Hematopoietic multipotent progenitor cell treated with erythropoietin and hydrocortisone succinate and interleukin-3 and kit ligand, for 17 days (in vitro differentiated cells): ENCODE measurements around the gene ADGRL3.

ENCODE experiments used
- DNase-seq: peaks from one replicate; pipeline ENCODE4 v3.0.0-alpha.2; 2015; ENCODE audit warnings: low spot score

Gene ADGRL3

DNA sequence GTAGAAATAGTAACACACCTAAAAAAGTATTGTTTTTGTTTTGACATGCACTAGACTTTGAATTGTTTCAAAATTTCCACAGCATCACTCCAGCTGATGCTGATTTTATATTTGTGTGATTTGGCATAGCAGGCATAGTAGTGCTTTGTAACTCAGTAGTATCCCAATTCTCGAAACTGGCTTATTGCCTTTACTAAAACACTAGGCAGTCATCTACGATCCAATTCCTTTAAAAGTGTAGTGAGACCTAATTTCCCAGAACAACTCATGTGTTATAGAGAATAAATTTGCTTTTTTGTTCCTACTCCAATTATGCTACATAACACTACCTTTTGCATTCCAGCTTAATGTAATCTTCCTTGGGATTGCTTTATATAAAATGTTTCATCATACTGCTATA, 797.7 kb downstream of the ADGRL3 start:
- DNase-seq = no peak

DNA sequence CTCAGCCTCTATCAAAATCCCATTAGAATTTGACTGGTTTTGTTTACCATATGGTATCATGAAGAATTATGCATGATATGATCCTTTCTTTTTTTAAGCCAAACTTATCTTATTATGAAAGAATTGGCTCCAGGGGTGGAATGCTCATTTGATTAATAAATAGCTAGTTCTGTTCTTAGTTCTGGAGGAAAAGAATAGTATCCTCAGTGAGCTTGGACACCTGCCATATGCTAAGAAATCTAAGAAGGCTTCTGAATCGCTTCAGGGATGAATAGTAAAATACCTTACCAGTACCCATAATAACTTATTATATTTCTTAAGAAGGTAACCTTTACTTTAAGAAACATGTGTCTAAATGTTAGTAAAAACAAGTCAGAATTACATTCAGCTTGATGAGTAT, 803.6 kb downstream of the ADGRL3 start:
- DNase-seq = no peak

DNA sequence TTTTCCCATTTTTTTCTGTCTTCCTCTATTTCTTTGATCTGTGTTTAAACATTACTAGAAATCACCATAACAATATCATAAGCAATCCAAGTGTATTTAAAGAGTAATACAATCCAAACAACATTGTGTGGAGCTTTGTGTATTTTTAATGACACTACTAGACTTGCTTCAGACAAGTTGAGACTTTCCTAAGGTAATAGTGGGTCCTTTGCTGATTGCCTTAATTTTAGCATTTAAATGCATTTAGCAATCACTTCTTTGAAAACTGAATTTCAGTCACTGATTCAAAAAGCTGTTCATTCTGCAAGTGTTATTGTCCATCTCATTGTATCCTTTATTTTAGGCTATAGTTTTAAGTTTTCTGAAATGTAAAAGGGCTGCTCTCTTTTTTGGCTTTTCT, 804.8 kb downstream of the ADGRL3 start:
- no peak for DNase-seq

DNA sequence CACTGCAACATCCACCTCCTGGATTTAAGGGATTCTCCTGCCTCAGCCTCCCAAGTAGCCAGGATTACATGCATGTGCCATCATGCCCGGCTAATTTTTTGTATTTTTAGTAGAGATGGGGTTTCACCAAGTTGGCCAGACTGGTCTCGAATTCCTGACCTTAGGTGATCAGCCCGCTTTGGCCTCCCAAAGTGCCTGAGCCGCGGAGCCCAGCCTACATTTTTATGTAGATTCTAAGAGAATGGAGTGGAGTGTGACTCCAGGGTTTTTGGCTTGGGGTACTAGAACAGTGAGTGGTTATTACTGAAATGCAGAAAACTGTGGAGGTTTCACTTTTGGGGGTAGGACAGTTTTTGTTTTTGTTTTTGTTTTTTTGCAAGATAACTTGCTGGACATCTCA, 806.0 kb downstream of the ADGRL3 start:
- no peak for DNase-seq

DNA sequence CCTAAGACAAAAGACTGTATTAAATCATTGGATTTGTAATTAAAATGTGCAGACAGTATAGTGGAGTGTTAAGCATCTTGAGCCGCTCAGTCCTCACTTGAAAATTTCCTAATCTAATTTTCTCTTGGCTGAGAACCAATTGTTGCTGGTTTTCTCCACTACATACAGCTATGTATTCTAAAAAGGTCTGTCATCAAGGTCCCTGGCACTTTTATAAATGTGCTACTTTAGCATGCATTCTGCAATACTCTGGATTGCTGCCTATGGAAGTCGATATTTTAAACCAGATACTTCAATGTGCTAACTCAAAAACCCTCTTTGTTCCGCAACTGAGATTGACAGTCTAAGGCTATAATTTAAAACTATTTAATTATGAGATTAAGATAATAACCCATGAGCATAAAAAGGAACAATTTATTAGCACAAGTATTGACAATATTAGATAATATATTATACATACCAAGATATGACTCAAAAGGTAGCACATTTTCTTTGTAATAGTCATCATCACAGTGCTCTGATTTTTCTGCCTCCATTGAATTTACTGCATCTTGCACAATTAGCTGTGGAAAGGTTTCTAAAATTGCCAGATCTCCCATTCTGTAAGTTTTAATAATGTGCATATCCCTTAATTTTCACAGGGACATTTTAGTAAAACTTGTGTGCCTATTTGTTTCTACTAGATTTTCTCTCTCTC, 815.1 kb downstream of the ADGRL3 start:
- DNase-seq = no peak

DNA sequence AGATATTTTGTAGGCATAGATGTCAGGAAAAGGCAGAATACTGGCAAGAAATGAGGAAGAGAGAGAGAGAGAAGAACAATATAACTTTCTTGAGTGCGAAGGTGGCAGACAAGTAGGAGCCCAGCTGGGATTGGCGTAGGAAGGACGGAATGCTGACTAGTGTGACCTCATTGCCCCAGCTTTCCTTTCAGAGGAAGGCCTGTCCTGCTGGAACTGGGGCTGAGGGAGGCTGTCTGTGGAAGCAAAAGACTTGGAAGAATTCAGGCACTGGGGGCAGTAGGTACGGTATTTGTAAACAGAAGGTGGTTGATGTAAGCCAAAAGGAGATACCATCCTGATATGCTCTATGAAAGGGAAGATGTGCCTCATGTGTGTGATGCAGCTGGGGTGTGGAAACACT, 818.4 kb downstream of the ADGRL3 start:
- no peak for DNase-seq

DNA sequence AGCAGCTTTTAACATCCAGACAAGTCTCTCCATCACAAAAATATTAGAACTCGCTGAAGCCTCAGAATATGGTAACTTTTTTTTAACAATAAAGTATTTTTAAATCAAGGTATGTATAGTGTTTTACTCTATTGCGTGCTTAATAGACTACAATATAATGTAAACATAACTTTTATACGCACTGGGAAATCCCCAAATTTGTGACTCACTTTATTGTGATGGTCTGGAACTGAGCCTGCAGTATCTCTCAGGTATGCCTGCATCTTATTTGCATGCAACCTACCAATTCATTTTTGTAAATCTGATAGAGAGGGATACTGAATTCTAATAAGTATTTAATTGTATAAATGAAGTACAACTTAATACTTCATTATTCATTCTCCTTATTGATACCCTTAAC, 823.5 kb downstream of the ADGRL3 start:
- no peak for DNase-seq

DNA sequence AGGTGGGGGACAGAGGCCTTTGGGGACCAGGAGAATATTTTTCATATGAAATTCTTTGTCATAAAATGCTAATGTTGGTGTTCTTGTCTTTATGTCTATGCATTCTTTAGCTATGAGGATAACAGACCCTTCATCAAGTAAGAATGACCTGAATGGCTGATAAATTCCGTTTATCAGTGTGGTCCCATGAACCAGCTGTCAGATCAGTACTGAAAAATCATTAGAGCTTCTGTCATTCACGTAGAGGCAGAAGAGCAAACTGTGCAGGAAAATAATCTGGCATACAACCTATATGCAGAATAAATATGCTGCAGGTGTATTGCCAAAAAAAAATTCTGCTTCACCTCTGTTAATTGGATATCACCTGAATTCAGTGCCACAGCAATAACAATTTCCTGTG, 828.6 kb downstream of the ADGRL3 start:
- no peak for DNase-seq

DNA sequence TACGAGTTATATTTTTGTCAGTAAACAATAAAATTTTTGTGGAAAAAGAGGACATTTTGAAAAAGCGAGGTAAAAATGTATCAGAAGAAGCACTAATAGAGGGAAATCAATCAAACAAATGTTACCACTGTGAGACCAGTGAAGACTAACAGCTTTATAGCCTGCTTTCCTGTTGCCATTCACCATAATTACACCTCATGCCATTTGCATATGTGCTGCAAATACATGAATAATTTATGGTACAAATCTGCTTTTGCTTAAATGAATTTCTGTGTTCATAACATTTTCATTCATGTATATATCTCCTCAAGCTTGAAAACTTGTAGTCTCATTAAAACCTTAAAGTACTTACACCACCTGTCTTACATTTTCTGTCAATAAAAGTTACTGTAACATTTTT, 830.8 kb downstream of the ADGRL3 start:
- no peak for DNase-seq

DNA sequence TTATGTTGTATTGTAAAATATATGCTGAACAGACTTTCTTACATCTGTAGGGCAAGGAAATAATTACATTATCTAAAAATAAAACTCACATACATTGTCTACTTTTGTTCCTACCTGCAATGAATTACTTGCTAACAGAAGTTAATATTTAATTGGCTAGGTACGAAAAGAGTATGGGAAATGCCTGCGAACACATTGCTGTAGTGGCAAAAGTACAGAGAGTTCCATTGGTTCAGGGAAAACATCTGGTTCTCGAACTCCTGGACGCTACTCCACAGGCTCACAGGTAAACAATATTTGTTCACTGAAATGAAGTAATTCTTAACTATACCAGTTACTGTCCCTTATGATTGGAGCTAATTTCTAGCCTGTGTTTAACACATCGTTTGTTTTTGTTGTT, 837.4 kb downstream of the ADGRL3 start:
- DNase-seq = no peak

DNA sequence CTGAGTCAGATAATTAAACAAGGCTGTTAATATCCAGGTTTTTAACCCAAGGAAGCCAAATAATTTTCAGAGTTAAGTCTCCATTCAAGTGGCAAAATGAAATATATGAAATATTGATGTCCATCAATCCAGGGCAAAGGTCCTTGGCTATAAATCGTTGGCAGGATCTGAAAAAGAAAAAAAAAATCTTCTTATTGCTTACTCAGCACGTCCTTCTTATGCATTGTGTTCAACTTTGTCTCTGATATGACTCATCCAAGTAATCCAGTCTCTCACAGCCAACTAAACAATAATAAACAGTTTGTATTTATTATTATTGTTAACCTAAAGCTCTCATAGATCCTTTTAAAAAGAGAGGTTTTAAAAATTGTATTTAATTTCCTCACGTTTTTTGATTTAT, 851.2 kb downstream of the ADGRL3 start:
- no peak for DNase-seq

DNA sequence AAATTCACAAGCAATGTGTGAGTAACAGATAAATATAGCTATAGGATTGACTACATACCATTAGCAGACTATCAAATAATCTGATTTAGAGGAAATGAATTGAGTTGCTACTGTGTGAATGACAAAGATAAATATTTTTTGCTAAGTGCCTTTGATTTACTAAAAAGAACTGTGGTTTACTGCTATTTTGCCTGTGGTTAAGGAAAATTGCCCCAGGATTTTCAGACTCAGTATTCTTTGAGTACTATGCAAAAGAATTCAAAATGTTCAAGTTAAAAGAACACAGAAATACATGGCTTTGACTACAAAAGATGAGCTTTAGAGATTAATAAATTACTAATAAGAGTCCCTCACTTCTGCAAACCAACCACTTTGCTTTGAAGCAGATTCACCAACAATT, 853.8 kb downstream of the ADGRL3 start:
- no peak for DNase-seq

DNA sequence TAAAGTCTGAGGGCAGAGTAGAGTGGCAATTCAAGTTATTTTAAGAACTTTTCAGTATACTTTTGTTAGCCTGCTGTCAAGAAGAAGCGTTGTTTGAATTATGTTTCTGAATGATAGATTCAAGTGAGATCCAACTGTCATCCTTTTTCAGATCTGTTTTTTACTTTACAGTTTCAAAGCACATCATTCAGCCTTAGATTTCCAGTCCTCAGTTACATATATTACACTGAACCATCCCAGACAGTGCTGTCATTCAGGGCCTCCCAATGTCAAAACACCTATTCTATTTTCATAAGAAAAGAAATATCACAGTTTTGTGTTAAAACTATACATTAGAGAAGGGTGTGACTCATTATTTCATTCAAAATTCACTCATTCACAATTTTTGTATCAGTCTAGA, 856.9 kb downstream of the ADGRL3 start:
- DNase-seq = no peak

DNA sequence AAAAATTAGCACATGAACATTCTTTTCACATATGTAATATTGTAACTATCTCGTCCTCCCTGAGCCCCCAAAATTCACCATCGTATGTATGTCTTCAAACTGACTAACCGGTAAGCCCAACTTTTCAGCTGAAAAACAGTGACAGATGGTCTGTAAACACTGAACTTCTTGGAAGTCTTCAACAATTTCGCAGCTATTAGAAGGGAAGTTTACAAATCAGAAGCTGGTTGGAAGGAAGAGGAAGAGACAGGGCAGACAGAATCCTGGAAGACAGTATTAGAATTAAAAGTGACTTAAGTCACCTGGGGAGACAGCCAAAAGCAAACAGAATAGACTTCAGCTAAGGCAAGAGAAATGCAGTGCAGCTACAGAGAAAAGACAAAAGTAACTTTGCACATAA, 858.4 kb downstream of the ADGRL3 start:
- DNase-seq = no peak

DNA sequence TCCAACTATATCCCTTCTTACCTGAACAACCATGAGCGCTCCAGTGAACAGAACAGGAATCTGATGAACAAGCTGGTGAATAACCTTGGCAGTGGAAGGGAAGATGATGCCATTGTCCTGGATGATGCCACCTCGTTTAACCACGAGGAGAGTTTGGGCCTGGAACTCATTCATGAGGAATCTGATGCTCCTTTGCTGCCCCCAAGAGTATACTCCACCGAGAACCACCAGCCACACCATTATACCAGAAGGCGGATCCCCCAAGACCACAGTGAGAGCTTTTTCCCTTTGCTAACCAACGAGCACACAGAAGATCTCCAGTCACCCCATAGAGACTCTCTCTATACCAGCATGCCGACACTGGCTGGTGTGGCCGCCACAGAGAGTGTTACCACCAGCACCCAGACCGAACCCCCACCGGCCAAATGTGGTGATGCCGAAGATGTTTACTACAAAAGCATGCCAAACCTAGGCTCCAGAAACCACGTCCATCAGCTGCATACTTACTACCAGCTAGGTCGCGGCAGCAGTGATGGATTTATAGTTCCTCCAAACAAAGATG, 870.2 kb downstream of the ADGRL3 start:
- no peak for DNase-seq

DNA sequence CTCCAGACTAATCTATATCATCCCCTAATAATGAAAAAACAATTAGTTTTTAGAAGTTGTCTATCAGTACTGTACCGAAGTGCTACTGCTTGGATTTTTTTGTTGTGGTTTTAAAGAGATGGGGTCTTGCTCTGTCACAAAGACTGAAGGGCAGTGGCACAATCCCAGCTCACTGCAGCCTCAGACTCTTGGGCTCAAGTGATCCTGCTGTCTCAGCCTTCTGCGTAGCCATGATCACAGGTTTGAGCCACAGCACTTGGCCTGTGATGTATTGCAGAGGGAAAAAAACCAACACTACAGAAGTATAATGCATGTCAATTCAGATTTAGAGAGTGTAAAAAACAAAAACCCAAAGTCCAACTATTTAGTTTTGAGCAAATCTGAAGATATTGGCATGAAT, 875.0 kb downstream of the ADGRL3 start:
- DNase-seq = no peak

DNA sequence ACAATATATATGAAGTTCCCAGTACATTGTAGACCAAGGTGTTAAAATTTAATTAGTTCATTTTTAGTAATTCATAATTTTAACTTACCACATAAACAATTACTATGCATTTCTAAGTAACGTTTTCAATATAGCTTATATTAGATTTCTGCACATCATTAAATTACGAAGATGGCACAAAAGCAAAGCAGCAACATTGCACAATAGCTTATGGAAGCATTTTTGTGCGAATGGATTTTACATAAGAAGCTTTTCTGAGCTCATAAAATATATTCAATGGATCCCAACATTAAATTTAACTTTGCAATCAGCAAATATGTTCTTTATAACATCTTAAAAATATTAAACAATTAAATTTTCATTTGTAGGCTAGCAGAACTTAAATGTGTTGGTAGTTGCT, 875.4 kb downstream of the ADGRL3 start:
- no peak for DNase-seq

DNA sequence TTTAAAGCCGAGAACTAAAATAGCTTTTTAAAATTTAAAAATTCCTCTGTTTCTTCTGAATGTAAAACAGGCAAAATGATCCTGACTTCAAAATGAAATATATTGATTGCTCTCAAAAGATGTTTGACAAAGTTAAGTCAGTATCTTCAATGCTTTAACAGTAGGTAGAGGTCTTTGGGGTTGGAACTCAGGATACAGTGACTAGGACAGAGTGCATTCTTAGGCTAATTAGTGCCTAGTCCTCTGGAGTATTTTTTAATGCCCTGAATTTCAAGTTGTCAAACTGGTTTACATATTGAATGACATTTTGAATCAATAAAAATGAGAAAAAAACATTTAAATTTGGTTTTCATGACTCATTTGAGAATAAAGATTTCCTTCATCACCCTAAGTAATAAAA, 877.3 kb downstream of the ADGRL3 start:
- DNase-seq = no peak

DNA sequence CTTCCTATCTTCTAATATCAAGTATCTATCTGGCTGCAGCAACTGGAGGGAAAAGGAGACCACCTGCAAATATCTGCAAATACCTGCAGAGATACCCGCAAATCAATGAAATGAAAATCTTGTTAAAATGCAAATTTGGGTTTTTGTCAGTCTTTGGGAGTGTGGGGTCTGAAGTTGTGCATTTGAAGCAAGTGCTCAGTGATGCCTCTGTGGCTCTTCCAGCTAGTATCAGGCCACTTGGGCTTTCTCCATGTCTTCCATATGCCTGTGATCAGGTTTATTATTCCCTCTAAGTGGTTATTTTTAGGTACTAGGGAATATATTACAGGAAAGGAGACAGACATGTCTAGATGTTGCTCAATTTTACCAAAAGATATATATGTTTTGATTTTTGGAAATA, 880.3 kb downstream of the ADGRL3 start:
- no peak for DNase-seq

DNA sequence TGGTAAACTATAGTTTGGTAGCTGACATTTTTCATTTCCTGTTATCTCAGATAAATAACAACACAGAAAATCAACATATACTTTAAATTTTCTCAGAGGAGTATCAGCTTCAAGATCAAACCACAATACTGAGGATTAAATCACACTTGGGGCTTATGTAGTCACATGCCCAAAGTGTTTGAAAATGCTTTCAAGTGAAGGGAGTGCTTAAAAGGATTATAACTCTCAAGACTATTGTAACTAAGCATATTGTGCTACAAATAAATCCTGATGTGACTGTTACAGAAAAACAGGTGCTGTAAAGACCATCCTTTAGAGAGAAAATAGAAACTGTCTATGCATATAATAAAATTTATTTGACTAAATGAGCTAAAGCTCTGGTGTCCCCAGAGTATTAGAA, 887.6 kb downstream of the ADGRL3 start:
- DNase-seq = no peak

DNA sequence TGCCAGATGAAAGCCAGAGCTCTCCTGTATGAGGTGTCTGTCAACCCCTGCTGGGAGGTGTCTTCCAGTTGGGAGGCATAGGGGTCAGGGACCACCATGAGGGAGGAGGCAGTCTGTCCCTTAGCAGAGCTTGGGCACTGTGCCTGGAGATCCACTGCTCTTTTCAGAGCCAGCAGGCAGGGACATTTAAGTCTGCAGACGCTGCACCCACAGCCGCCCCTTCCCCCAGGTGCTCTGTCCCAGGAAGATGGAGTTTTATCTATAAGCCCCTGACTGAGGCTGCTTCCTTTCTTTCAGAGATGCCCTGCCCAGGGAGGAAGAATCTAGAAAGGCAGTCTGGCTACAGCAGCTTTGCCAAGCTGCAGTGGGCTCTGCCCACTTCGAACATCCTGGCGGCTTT, 893.6 kb downstream of the ADGRL3 start:
- DNase-seq = no peak

DNA sequence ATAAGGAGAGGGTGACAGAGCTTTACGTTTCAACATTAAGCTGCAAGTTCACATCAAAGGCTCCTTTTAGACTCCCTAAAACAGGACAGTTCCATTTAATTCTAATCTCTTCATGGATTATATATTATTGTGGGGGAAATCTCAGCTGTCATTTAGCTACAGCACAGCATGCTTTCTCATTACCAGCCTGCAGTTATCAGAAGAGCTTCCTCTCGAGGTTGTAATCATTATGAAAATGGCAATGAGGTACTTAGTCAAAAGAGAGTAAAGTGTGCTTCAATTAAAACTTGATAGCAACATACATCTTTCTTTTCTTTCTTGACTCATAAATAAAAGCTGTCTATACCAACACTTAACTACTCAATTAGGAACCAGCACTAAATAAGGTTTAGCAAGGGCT, 896.8 kb downstream of the ADGRL3 start:
- no peak for DNase-seq

DNA sequence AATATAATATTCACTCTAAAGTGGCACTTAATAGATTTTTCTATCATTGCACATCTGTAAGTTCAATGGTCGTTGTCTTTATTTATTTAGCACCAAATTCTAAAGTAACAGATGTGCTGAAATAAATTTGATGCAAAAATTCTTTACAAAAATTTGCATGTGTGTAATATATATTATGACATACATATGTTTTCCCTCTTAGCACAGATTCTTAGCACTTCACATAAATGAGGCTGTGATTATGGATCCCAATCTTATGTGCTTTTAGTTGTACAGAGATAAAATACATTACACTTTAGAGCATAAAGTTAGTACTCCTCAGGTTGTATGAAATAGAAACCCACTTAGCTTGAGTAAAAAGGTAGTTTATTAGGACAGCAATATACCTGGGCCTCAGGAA, 915.1 kb downstream of the ADGRL3 start:
- DNase-seq = no peak

DNA sequence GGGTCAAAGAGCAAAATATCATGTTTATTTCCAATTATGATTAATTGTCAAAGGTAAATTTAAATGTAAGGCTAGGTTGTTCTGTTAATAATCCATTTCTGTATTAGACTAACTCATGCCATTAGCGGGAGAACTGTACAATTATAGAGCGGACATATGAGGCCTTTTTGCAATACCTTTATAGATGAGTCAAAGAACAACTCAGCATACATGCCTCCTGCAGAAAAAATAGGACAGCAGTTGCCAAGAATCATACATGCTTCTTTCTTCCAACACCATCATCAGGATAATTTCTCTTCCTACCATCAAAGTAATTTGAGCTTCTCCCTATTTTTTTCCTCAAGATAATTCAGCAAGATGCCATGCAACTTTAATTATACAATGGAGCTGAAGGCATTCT, 917.8 kb downstream of the ADGRL3 start:
- DNase-seq = no peak

DNA sequence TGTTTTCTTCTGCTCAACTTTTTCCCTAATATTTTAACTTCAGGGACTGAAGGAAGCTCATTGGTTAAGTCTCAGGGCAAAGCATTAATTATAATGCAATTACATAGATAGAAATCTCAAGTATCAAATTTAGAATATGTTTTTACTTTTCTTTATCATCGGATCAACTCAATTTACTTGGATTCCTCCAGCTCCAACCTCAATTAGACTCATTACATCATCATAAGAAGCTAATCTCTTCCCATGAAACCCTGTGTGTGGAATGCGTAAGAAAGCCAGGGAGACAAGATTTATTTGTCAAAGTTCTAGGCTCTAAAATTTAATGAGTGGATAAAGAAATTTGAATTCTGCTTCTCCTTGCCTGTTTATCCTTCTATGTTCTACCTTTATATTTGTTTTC, 918.4 kb downstream of the ADGRL3 start:
- DNase-seq = no peak
